DND-41 (cell line): ENCODE measurements around the gene SFMBT2.

ENCODE experiments used
- CTCF ChIP-seq: IDR thresholded peaks from 2 replicates; pipeline ENCODE4 v1.5.1; 2012; ENCODE audit warnings: borderline replicate concordance, low read length, moderate library complexity, mild to moderate bottlenecking; ENCODE audit not compliant: poor library complexity, severe bottlenecking; ENCODE audit errors: extremely low read depth
- EZH2 ChIP-seq: IDR thresholded peaks from 3 replicates; pipeline ENCODE4 v1.6.1; 2012; ENCODE audit warnings: borderline replicate concordance, low read depth, mild to moderate bottlenecking, moderate library complexity, low read length, inconsistent platforms; ENCODE audit not compliant: severe bottlenecking

GRCh38 chr10:7374795-7375194 lies 36.0 kb downstream of the SFMBT2 start:
- TF ChIP-seq CTCF (no peak), EZH2 (no peak)
